ENCODE results near the gene HSFX3.
A peak's percentile ranks its signal among the peaks of the same experiment; 100 is the strongest.
"Not testable (repeated sequence)": the region's sequence is repeated elsewhere in the genome, so short reads cannot be mapped to it uniquely, and the experiment has no call there.

Gene HSFX3

GRCh38 chrX:149531599-149531998, 18.1 kb downstream of the HSFX3 start:
- H3K9ac ChIP-seq (ENCODE audit: low read depth, low read length): no peak overlapping the region
- TF ChIP-seq EZH2 (IDR thresholded peaks at IDR 0.05; ENCODE audit: borderline replicate concordance, low read depth, low read length, severe bottlenecking) (no peak), CTCF (IDR thresholded peaks at IDR 0.05; ENCODE audit: borderline replicate concordance, extremely low read depth, low read length, poor library complexity, severe bottlenecking) (no peak)
- H3K27me3 ChIP-seq (ENCODE audit: insufficient read depth, low read length, poor library complexity): no peaks in the 10 kb centered on the region
- no peaks in the 10 kb centered on the region for H3K79me2 ChIP-seq (ENCODE audit: insufficient read depth, low read length)
- H3K36me3 ChIP-seq (ENCODE audit: insufficient read depth, low read length): no peaks in the 10 kb centered on the region; the same call in 1 of the 2 replicates
- H2AFZ ChIP-seq (ENCODE audit: low read depth, low read length): no peak overlapping the region
- H3K4me2 ChIP-seq (ENCODE audit: insufficient read depth, low read length): no peak overlapping the region
- H3K4me1 ChIP-seq (ENCODE audit: insufficient read depth, low read length): no peaks in the 10 kb centered on the region
- H4K20me1 ChIP-seq (ENCODE audit: insufficient read depth, low read length): no peaks in the 10 kb centered on the region
- no peak overlapping the region for H3K4me3 ChIP-seq (ENCODE audit: low read depth in 1 of 2, low read length in 2 of 2)
- DNase-seq: no peak
- no peak overlapping the region for H3K27ac ChIP-seq (ENCODE audit: low read length)
- no peaks in the 10 kb centered on the region for H3K9me3 ChIP-seq (ENCODE audit: insufficient read depth, low read length, severe bottlenecking)
- ATAC-seq (ENCODE audit: insufficient read depth, low read depth): no peak

- no peak for ATAC-seq (ENCODE audit: insufficient read depth, low read depth)
- Histone ChIP-seq H3K27me3 (ENCODE audit: insufficient read depth, low read length, poor library complexity) (no peaks in the 10 kb centered on the region), H2AFZ (ENCODE audit: low read depth, low read length) (no peak overlapping the region), H3K4me1 (ENCODE audit: insufficient read depth, low read length) (peaks cover 13% of the 10 kb centered on the region), H3K9me3 (ENCODE audit: insufficient read depth, low read length, severe bottlenecking) (no peaks in the 10 kb centered on the region), H4K20me1 (ENCODE audit: insufficient read depth, low read length) (no peaks in the 10 kb centered on the region), H3K79me2 (ENCODE audit: insufficient read depth, low read length) (no peaks in the 10 kb centered on the region), H3K9ac (ENCODE audit: low read depth, low read length) (no peak overlapping the region), H3K27ac (ENCODE audit: low read length) (no peak overlapping the region), H3K4me2 (ENCODE audit: insufficient read depth, low read length) (no peak overlapping the region), H3K36me3 (ENCODE audit: insufficient read depth, low read length) (no peaks in the 10 kb centered on the region; the same call in 1 of the 2 replicates), H3K4me3 (ENCODE audit: low read depth in 1 of 2, low read length in 2 of 2) (no peak overlapping the region)
- DNase-seq: no peak
- TF ChIP-seq EZH2 (IDR thresholded peaks at IDR 0.05; ENCODE audit: borderline replicate concordance, low read depth, low read length, severe bottlenecking) (no peak), CTCF (IDR thresholded peaks at IDR 0.05; ENCODE audit: borderline replicate concordance, extremely low read depth, low read length, poor library complexity, severe bottlenecking) (no peak)
These were observed 21.3 kb downstream of the HSFX3 start for GRCh38 chrX:149528381-149528780.

GRCh38 chrX:149527705-149528104, 22.0 kb downstream of the HSFX3 start:
- H3K4me1 ChIP-seq (ENCODE audit: insufficient read depth, low read length): peaks cover 13% of the 10 kb centered on the region
- no peaks in the 10 kb centered on the region for H3K27me3 ChIP-seq (ENCODE audit: insufficient read depth, low read length, poor library complexity)
- H3K9me3 ChIP-seq (ENCODE audit: insufficient read depth, low read length, severe bottlenecking): no peaks in the 10 kb centered on the region
- no peak overlapping the region for H3K4me3 ChIP-seq (ENCODE audit: low read depth in 1 of 2, low read length in 2 of 2)
- H3K79me2 ChIP-seq (ENCODE audit: insufficient read depth, low read length): no peaks in the 10 kb centered on the region
- H3K9ac ChIP-seq (ENCODE audit: low read depth, low read length): no peak overlapping the region
- no peaks in the 10 kb centered on the region for H4K20me1 ChIP-seq (ENCODE audit: insufficient read depth, low read length)
- H2AFZ ChIP-seq (ENCODE audit: low read depth, low read length): no peak overlapping the region
- H3K27ac ChIP-seq (ENCODE audit: low read length): no peak overlapping the region
- no peaks in the 10 kb centered on the region; the same call in 1 of the 2 replicates for H3K36me3 ChIP-seq (ENCODE audit: insufficient read depth, low read length)
- ATAC-seq (ENCODE audit: insufficient read depth, low read depth) (peak; percentile 35; the same call in 2 of the 3 replicates), DNase-seq (peak; percentile 40)
- peak; percentile 58 for TF ChIP-seq CTCF (IDR thresholded peaks at IDR 0.05; ENCODE audit: borderline replicate concordance, extremely low read depth, low read length, poor library complexity, severe bottlenecking)
- TF ChIP-seq EZH2 (IDR thresholded peaks at IDR 0.05; ENCODE audit: borderline replicate concordance, low read depth, low read length, severe bottlenecking): no peak
- H3K4me2 ChIP-seq (ENCODE audit: insufficient read depth, low read length): no peak overlapping the region

- H3K9ac ChIP-seq (ENCODE audit: low read depth, low read length); H3K79me2 ChIP-seq (ENCODE audit: insufficient read depth, low read length); H3K27me3 ChIP-seq (ENCODE audit: insufficient read depth, low read length, poor library complexity); H4K20me1 ChIP-seq (ENCODE audit: insufficient read depth, low read length); H3K4me3 ChIP-seq (ENCODE audit: low read depth in 1 of 2, low read length in 2 of 2); H3K9me3 ChIP-seq (ENCODE audit: insufficient read depth, low read length, severe bottlenecking); H2AFZ ChIP-seq (ENCODE audit: low read depth, low read length); ATAC-seq (ENCODE audit: insufficient read depth, low read depth); H3K4me2 ChIP-seq (ENCODE audit: insufficient read depth, low read length); H3K27ac ChIP-seq (ENCODE audit: low read length); H3K36me3 ChIP-seq (ENCODE audit: insufficient read depth, low read length); DNase-seq: not testable (repeated sequence)
- peaks cover 13% of the 10 kb centered on the region for H3K4me1 ChIP-seq (ENCODE audit: insufficient read depth, low read length)
These were observed 23.2 kb downstream of the HSFX3 start for GRCh38 chrX:149526318-149527033.

GRCh38 chrX:149525903-149526302, 23.8 kb downstream of the HSFX3 start:
- not testable (repeated sequence) for H3K9ac ChIP-seq (ENCODE audit: low read depth, low read length); H3K4me3 ChIP-seq (ENCODE audit: low read depth in 1 of 2, low read length in 2 of 2)

More at GRCh38 chrX:149525903-149526302, 23.8 kb downstream of the HSFX3 start:
- 0 out of 3 replicates have a peak, but pooled peaks have one; percentile 1 for ATAC-seq (ENCODE audit: insufficient read depth, low read depth)
- Histone ChIP-seq H3K4me2 (ENCODE audit: insufficient read depth, low read length) (peak overlapping the region; percentile 45; the same call in 1 of the 2 replicates), H3K4me1 (ENCODE audit: insufficient read depth, low read length) (peaks cover 13% of the 10 kb centered on the region), H3K27ac (ENCODE audit: low read length) (peak overlapping the region; percentile 49; the same call in 1 of the 2 replicates), H2AFZ (ENCODE audit: low read depth, low read length) (0 out of 2 replicates have a peak overlapping the region, but pooled peaks have one; percentile 8)
- not testable (repeated sequence) for H4K20me1 ChIP-seq (ENCODE audit: insufficient read depth, low read length); H3K79me2 ChIP-seq (ENCODE audit: insufficient read depth, low read length); H3K9me3 ChIP-seq (ENCODE audit: insufficient read depth, low read length, severe bottlenecking); DNase-seq; H3K36me3 ChIP-seq (ENCODE audit: insufficient read depth, low read length); H3K27me3 ChIP-seq (ENCODE audit: insufficient read depth, low read length, poor library complexity)

All from DND-41 (cell line).